ENCODE measurements around the gene EGFLAM.

Gene EGFLAM

DNA sequence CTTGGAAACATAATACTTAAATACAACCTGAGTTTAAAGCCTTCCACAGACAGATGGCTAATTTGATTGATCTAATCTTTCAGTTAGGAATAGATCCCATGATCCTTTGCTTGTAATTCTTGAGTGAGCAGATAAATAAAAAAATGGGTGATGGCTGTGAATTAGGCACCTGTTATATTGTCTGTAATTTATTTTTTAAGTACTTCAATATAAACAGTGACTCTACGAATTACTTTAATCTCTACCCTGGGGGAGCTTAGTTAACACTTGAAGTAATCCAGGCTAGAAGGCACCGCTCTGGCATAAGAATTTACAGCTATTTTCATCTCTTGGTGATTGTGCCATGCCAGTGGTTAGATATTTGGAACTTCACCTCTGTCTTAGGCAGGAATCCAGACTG, 9.0 kb downstream of the EGFLAM start:
- no peak for DNase-seq

DNA sequence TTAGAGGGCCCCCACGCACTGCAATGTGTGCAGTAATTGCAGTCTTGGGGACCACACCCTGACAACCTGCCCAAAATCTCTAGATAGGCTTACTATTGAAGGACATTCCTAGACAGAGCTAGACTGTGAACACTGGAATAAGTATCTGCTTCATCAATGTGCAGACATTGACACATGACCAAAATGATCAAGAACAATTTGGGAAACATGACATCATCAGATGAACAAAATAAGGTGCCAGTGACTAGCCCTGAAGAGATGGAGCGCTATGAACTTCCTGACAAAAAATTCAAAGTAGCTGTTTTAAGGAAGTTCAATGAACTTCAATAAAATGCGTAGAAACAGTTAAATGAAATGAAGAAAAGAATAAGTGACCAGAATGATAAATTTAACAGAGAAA, 15.3 kb downstream of the EGFLAM start:
- no peak for DNase-seq

DNA sequence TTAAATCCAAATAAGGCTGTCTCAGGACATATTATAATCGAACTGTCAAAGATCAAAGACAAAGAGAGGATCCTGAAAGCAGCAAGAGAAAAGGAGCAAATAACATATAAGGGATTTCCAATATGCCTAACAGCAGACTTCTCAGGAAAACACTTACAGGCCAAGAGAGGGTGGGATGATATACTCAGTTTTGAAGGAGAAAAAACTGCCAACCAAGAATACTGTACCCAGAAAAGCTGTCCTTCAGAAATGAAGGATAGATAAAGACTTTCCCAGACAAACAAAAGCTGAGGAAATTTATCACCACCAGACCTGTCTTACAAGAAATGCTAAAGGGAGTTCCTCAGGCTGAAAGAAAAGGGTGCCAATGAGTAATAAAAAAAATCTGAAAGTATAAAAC, 16.0 kb downstream of the EGFLAM start:
- DNase-seq: no peak

DNA sequence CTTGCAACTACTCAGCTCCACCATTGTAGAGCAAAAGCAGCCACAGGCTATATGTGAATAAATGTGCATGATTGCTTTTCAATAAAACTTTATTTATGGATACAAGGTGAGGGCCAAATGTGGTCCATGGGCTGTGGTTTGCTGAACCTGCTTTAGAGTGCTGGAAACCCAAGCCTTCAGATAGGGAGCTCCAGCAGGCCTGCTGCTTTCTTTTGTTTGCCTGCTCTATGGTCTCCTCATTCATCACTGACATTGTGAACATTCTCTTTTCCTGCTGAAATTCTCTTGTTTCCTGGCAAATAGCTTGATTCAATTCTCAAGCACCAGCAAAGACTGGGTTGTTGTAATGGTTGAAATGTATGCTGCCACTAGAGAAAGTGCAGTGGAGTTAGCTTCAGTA, 26.0 kb downstream of the EGFLAM start:
- DNase-seq: no peak

DNA sequence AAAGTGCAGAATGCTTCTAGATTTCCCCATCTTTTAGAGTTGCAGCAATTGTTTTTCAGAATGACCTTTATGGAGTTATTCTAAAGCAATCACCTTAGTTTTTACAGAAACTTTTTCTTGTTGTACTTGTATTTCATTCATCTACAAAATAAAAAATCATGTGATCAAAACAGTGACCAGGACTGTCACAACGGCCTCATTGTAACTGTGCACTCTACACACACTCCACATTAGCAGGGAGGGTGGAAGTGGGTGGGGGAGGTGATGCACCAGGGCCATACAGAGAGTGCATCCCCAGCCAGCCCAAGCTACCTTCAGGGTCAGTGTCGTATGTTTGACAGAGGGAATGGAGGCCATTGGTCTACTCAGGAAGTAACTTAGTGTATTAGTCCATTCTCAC, 26.9 kb downstream of the EGFLAM start:
- DNase-seq: no peak

DNA sequence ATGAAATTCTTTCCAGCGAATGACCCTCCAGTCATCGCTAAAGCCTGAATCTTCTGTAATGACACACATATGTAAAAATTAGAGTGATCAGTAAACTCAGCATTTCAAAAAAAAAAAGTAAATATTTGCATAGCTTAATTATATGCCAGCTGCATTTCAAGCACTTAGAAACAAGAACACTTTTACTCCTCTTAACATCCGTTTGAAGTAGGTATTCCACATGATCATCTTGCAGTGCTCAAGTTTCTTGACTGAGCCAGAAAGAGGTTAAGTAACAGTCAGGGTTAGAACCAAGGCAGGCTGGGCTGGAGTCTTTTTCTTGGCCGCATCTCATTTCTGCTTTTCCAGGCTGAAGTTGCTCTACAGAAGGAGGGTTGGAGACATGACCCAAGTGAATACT, 27.6 kb downstream of the EGFLAM start:
- DNase-seq: no peak

DNA sequence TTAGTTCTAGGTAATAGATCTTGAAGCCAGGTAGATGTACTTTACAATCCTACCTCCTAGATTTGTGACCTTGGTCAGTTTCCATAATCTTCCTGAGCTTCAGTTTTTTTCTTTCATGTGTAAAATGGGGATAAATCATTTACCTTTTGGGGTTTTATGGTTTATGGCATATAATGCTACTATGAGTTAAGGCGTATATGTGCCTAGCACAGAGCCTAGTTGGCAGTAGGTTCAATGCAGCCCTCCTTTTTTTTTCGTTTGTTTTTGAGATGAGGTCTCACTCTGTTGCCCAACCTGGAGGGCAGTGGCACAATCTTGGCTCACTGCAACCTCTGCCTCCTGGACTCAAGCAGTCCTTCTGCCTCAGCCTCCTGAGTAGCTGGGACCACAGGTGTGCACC, 28.8 kb downstream of the EGFLAM start:
- no peak for DNase-seq

DNA sequence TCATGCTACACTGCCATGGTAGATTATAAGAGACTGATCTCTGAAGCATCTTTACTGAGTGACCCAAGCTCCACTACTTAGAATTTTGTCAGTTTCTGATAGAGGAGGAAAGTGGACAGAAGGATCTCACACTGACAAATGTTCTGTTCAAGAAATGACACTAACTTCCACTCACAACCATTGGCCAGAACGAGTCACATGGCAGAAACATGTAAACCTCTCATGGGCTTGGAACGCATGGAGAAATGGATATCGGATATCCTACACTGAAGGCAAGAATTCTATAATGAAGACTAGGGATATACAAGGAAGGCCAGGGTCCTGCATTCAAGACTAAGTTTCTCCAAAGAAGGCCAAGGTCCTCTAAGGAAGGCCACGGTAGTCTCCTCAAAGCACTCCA, 31.1 kb downstream of the EGFLAM start:
- no peak for DNase-seq

DNA sequence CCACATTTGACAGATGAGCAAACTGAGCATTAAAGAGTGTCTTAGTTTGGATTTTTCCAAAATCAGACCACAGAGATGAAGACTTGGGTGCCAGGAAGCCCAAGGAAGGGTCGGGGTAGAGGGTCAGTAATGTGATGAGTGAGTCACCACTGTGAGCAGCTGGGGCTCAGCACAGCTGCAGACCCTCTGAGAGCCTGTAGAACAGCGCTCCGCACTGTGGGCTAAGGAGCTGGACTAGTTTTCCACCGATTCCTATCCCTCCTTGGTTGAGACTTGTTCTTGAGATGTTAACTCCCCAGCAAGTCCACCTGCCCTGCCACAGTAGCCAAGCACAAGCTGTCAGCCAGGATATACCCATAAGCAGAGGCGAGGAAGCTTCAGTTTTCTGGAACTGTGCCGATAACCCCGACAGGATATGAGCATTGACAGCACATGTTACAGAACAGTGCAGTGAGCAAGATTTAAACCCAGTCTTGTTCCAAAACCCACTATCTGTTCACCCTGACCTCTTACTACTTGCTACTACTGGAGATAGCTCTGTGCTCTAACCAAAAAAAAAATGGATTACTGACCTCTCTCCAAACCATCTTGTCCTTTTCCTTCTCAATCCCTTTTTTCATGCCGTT, 31.8 kb downstream of the EGFLAM start:
- no peak for DNase-seq

DNA sequence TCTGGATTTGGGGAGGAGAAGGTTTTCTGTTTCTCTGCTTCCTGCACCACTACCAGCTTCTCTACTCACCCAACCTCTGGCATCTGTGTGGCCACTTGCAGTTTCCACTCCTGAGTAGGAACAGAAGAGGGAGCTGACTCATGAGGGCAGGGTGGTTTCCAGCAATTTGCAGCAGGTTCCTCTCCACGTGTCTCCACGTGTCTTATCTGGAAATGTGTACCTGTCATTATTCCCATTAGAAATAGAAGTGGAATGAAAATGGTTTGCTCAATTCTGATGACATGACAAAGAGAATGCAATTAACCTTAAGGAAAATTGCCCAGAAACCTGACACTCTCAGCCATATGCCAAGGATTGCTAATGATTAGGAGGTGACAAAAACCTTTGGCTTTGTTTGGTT, 33.0 kb downstream of the EGFLAM start:
- no peak for DNase-seq

DNA sequence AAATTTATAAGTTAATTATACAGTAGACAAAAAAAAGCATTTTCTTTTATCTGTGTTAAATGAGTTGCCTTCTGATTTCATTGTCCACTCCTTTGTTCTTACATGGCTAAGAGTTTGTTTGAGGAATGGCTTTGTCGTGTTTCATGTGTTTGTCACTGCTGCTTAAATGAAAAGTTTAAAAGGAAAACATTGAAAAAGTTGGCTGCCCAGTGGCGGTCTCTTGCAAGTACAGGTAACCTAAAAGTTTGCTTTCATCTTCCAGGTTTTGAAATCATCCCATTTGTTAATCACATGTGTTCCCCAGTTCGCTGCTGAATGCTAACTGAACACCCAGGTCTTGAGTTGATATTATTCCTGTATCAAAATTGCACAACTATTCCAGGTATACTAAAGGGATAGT, 33.9 kb downstream of the EGFLAM start:
- no peak for DNase-seq

DNA sequence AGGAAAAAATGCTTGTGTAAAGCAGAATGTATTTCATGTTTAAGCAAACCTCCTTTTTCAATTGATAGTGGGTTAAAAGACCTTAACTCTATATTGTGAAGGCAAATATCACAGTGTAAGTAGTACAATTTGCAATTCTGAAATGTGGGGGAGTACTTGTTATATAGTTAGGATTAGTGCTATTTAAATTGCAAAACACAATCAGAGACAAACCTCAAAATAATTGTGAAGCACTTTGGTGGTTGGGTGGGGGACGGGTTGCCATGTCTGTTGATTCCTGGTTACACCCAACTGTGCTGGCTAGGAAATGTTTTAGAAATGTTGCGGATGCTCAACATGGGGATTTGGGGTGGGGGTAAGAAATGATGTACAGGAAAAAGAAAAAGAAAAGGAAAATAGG, 37.4 kb downstream of the EGFLAM start:
- no peak for DNase-seq

DNA sequence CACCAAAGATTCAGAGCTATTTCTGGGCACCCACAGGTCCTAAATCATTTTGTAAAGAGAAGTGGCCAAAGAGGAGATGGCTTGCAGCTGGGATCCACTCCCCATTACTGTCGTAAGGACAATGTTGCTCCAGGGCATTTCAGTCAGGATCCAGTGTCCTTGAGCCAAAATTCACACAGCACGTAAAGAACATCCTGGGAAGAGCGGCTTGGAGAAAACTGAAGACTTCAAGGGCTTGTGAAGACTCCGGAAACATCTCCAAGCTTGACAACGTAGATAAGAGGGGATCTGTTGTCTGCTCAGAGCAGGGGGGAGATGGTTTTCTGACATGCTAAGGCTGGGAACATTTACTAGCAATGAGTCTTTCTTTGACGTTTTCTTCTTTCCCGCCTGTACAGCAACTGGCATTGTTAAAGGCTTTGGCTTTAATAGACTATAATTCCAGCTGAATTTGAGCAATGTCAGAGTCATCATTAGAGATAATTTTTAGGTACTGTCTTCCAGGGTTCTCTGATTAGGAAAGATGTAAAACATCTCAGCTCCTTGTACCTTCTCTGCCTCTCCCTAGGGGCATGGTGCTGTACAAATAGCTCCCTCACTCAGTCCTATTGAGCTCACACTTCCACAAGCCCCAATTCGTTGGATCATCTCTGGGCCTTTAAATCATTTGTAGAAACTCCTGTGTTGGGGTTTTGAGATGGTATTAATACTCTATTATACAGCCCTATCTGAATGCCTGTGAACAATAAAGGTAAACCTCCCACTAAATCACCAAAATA, 39.7 kb downstream of the EGFLAM start:
- DNase-seq: no peak

DNA sequence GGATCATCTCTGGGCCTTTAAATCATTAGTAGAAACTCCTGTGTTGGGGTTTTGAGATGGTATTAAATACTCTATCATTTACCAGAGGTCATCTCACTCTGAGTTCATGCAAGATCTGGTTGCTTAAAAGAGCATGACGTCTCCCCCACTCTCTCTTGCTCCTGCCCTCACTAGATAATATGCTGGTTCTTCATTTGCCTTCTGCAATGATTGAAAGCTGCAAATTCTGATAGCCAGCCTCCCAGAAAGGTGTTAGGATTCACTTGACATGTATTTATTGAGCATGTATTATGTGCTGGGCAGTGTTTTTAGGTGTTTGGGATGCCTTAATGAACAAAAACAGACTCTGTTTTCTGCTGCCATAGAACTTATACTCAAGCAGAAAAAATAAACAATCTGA, 41.2 kb downstream of the EGFLAM start:
- no peak for DNase-seq

DNA sequence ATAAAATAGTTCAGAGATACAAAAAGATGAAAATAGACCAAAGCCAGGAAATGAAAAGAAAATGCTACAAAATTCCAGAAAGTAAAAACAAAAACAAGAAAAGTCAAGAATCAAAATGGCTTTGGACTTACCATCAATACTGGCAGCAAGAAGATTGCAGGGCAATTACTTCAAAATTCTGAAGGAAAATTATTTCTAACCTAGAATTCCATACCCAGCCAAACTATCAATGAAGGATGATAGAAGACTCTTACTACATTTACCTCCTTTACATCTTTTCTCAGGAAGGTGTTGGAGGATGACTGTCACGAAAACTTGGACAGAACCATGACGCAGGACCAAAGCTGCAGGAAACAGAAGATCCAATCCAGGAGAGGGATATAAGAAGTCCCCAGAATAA, 46.8 kb downstream of the EGFLAM start:
- DNase-seq: no peak

DNA sequence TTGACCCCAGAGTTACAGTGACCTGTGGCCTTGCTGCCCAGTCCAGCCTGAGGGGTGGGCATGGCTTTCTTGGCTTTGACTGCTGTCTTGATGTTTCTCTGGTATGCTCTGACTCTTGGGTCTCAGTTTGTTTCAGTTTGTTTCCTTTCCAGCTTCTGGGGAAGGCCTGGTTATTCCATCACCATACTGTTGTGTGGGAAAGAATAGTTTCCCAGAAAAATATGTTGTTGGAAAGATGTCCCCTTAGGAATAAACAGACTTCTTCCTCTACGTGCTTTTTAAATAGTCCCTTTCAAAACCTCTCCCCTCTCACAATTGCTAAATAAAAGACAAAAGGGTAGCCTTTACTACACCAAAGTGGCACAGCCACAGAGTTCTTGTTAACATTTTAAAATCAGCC, 49.5 kb downstream of the EGFLAM start:
- DNase-seq: no peak

DNA sequence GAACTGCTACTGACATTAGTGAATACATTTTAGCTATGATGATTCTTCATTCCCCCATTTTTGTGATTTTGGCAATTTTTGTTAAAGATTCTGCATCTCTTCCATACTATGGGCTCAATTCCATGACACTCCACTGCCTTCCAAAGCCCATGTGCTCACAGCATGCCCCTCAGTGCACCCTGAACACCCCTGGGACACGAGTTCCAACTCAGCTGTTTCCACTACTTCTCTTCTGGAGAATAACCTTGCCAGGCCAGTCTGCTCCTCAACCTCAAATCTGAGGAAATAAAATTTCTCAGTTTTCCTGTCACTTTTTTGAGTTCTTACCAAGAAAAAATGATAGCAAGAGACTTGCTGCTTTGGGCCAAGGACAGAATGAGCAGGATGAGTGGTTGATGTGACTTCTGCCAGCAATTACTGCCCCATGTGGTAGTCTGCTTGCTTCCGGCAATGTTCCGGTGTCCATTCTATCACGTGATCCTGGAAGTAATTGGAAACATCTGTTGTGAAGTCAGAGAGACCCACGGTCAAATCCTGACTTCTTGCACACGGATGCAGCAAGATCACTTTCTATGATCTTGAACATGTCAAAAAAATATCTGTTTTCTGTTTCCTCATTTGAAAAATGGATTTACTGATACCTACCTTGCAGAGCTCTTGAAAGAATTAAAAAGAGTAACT, 58.3 kb downstream of the EGFLAM start:
- DNase-seq: no peak

DNA sequence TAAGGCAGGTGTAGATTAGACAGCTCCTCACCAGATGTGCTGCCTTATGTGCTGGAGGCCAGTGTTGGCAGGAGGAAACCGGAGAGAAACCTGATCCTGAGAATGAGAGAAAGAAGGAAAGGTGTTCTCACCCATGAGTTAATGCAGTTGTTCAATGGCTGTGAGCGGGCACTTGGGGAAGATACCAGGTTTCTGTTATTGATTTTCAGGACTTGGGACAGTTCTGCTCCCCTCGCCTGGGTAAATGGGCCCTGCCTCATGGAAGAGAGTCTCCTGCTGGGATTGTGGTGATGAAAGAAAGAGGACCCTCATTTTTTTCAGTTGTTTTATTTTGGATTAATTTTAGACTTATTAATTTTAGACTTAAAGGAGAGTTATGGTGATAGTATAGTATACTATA, 59.5 kb downstream of the EGFLAM start:
- DNase-seq: no peak

DNA sequence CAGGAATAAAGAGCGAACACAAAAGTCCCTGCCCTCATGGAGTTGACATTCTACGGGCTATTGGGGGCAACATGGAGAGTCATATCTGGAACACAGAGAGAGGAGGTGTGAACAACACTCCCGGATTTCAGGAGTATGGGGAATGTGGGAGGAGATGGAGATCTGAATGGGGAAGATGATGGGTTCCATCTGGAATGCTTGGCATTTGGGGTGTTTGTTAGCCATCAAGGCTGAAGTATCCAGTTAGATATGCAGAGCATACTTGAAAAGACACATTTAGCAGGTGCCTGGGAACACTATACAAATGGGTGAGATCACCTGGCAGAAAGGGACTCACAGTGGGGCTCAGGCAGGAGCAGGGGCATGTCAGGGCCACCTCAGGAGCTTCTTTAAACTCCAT, 61.1 kb downstream of the EGFLAM start:
- no peak for DNase-seq

DNA sequence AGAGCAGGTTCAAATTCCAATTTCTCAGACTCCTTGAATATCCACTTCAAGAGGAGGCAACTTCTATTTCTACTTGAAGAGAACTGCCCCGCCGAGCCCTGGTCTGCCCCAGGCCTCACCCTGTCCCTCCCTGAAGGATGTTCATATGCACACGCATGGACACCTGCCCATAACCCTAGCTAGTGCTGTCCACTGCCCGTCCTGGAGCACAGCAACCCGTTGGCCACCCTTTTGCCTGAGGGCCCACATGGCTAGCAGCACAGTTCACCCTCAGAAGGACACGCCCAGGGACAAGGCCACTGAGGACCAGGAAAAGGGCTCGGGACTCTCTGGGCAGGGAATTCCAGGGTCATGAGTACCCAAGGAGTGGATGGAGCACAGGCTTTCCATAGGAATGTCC, 63.6 kb downstream of the EGFLAM start:
- no peak for DNase-seq

DNA sequence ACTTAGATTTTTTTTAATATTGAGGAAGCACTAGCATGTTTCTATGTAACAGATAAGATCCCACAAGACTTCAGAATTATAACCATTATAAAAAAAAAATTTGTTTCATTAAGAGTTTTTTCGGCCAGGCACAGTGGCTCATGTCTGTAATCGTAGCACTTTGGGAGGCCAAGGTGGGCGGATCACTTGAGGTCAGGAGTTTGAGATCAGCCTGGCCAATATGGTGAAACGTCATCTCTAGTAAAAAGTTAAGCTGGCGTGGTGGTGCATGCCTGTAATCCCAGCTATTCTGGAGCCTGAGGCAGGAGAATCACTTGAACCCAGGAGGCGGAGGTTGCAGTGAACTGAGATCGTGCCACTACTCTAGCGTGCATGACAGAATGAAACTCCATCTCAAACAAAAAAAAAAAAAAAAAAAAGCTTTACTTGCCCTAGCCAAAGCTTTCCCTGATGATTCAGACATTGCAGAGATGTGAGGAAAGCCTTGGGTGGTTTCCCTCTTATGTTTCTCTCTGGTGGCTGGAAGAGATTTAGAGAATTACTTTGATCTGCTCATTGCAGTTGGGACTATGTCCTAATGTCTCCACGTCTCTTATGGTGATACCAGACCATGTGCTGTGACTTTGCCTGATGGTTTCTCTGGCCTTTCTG, 65.4 kb downstream of the EGFLAM start:
- DNase-seq: no peak

DNA sequence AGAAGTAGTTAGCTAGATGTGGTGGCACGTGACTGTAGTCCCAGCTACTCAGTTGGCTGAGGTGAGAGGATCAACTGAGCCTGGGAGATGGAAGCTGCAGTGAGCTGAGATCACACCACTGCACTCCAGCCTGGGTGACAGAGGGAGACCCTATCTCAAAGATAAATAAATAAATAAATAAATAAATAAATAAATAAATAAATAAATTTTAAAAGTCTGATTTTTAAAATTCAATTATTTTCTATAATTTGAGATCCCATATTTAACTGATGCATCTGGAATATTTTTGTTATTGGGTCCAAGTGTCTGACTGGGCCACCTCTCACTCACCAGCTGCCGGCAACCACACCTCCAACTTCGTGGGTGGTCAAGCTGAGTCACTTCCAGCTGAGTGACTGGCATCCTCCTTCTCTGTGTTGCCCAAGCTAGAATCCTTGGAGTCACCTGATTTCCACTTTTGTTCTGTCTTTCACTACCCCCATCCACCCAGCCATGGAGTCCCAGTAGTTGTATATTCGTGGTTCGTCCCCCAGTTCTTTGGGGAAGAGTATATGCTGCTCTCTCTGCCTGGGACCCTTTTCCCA, 70.9 kb downstream of the EGFLAM start:
- DNase-seq: no peak

DNA sequence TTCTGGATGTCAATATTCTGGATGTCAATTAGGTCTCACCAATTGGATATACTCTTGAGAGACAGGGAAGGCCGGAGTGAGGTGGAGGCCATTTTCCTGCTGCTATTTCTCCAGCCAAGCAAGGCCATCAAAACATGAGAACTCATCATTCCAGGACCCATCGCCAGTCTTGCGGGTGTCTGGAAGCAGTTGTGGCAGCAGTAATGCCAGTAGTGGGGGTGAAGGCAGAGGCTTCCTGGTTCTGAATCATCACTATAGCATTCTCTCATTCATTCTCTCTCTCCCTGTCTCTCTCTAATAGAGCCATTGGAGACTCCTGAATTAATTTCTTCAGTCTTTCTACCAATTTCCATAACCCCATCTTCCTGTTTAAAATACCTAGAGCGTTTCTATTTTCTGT, 71.8 kb downstream of the EGFLAM start:
- DNase-seq: no peak

DNA sequence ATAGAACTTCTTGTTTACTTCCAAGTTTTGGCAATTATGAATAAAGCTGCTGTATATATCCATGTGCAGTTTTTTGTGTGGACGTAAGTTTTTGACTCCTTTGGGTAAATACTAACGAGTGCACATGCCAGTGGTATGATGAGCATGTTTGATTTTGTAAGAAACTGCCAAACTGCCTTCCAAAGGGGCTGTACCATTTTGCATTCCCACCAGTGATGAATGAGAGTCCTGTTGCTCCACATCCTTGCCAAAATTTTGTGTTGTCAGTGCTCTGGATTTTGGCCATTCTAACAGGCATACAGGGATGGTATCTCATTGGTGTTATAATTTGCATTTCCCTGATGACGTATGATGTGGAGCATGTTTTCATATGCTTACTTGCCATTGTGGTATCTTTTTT, 73.5 kb downstream of the EGFLAM start:
- no peak for DNase-seq

Measured in NCI-H526 treated with DMSO at 0.1 percent for 48 hours (cell line).